Limb (tissue), 2 donors: Measurements from ENCODE around the gene SYNE3.

Experiments
- DNase-seq, 2 donors: peaks; one replicate each; pipeline ENCODE4 v3.0.0-alpha.2; 2016; ENCODE audit errors: extremely low spot score in 2 of 2

Gene SYNE3

GRCh38 chr14:95526483-95527386, 10.3 kb upstream of the SYNE3 start:
- no peak for DNase-seq

- DNase-seq = no peak
Observed at GRCh38 chr14:95525999-95526398, 9.5 kb upstream of the SYNE3 start.

DNA sequence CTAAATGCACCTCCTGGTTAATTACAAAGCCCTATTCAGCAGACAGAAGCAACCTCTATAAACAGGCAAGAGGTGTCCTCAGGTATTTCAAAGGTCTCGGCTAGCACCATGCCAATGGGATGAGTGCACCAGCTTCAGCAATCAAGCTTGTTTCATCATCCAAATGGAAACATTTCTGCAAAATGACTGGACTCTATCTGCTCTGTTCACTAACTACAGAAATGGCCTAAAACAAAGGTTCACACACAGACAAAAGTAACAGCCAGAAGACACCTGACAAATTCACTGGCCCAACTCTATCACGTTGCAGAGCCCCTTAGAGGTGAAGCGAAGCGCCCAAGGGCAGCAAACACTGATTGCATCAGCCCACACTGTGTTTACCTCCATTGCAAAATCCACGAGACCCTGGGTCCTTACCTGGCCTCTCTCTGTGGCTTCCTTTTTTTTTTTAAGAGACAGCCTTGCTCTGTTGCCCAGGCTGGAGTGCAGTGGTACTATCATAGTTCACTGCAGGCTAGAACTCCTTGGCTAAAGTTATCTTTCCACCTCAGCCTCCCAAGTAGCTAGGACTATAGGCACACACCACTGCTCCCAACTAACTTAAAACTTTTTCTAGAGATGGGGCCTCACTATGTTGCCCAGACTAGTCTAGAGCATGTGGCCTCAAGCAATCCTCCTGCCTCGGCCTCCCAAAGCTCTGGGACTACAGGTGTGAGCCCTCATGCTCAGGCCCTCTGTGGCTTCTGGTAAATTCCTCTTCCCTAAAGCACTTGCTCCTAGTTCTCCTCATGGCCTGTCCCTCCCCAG, 8.5 kb upstream of the SYNE3 start:
- DNase-seq = no peak

DNA sequence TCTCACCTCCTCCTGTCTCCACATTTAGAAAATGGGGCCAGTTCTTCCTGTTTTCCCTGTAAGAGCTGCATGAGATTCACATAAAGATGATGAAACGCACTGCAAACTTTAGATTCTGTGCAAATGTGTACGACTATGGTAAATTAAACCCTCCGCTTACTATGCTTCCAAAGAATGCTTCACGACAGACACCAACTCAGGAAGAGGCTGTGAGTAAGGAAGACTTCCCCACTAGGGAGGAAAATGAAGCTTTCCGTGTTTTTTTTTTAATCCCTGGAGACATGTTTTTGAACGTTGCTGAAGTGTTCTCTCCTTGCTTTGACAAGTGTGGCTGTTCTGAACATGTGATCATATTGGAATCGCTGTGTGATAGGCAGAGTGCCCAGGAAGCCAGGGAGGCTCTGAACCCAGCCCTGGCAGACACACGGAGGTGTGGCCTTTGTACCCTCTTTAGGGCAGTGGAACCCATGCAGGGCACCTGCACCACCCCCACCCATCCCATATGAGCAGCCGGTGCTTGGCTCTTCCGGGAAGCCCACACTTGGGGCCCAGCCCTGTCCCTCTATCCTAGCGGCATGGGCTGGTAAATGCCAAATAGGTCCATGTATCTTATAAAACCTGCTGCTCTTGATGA, 7.5 kb upstream of the SYNE3 start:
- DNase-seq = no peak

GRCh38 chr14:95523051-95523814, 6.8 kb upstream of the SYNE3 start:
- no peak for DNase-seq

- no peak for DNase-seq
Observed at GRCh38 chr14:95522556-95522955, 6.1 kb upstream of the SYNE3 start.

DNA sequence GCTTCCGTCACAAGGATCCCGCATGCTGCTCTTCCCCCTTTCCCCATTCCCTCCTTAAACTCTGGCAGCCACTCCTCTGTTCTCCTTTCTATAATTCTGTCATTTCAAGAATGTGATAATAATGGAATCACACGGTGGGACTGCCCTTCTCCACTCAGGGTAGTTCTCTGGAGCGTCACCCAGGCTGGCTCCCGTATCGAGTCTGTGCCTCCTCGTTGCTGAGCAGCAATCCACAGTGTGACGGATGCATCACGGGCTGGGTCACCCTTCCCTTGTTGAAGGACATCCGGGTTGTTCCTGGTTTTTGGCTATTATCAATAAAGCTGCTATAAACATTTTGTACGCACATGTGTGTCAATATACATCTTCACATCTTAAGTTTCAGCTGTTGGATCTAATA, 5.7 kb upstream of the SYNE3 start:
- DNase-seq = peak in 1 of 2 donors; percentile 6

GRCh38 chr14:95521001-95521400, 4.6 kb upstream of the SYNE3 start:
- peak in 1 of 2 donors; percentile 11 for DNase-seq

- DNase-seq = peak in 1 of 2 donors; percentile 5
Observed at GRCh38 chr14:95520346-95520745, 3.9 kb upstream of the SYNE3 start.

- DNase-seq = peak in 1 of 2 donors; percentile 19
Observed at GRCh38 chr14:95519699-95520098, 3.2 kb upstream of the SYNE3 start.

DNA sequence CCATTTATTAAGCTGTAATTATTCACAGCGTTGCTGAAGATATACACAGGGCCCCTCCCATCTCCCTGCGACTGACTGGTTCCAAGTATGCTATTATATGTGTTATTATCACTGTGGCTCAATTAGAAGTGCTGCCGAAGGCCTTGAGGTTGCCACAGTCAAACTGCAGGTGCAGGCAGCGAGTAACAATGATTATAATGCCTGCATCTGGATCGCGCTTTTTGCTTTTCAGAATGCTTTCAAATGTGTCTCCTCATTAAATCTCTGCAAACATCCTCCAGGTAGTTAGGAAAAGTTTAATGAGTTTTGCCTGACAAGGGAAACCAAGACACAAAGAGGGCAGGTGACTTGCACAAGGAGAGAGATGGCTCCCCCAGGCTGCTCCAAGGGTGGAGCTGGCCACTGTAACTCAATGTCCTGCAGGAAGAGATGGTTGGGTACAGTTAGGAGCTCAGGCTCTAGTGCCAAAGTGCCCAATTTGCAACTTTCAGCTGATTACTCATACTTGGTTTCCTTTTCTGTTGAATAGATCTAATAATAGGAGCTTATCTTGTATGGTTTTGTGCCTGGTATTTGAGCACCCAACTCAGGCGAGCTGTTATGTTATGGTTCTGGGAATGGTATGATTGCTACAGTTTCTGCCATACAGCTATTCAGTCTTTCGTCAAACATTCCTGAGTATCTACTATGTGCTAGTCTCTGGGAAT, 1.7 kb upstream of the SYNE3 start:
- peak in 1 of 2 donors; percentile 12 for DNase-seq

- DNase-seq = peak in 1 of 2 donors; percentile 50
Observed at GRCh38 chr14:95515596-95516552, 576 bp downstream of the SYNE3 start.

GRCh38 chr14:95515080-95515489, 1.4 kb downstream of the SYNE3 start:
- DNase-seq = peak; percentile 61 to 79

DNA sequence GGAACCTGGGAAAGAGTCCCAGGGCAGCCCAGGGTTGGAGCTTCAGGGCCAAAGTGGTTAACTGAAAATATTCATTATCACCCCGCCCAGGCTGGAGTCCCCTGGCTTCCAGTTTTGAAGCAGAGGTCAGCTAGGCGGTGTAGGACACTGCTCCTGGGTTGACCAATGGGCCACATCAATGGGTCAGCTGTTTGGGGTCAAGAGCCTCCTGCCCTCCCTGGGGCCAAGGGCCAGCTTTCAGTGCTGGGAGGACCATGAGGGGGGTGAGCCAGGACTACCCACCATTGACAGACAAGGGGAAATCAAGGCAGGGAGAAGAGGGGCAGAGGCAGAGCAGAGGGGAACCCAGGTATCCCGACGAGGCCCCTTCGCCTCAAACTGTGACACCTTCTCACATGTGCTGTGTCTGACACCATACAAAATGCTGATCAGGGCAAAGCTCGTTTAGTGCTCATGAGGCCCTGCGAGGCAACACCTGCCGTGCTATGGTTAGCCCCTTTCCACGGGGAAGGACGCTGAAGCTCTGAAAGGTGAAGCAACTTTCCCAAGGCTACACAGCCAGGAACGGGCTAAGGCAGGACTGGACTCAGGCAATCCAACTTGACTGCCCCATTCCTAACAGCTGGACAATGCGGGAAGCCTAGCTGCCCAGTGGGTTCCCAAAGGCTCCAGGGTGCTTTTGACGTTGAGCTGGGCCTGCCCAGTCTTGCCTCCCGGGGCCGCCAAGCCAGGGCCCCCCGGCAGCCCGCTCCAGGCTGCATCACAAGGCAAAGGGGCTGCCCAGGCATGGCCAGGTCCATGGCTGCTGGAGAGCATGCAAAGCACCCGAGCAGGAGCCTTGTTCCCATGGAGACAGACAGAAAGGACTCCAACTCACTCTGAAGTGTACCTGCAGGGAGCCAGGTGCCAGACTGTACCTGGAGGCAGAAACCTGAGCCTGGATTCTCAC, 2.0 kb downstream of the SYNE3 start:
- peak in 1 of 2 donors; percentile 27 for DNase-seq

DNA sequence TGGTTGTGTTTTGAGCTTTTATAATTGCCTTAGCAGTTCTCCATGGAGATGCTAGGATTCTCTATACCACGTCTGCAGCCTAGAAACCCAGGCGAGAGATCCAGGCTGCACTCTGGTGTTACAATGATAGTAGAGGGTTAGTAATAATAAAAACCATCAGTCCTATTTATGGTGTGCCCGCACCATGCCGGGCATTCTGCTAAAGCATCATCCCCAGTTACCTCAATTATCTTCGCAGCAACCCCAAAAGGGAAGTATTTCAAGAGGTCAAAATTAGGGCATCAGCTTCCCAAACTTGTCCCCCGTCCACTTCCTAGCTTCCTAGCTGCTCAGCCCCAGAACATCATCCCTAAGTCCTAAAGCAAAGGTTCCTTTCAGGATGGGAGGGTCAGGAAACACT, 3.2 kb downstream of the SYNE3 start:
- DNase-seq = peak in 1 of 2 donors; percentile 9

- peak in 1 of 2 donors; percentile 14 for DNase-seq
Observed at GRCh38 chr14:95511687-95512086, 4.8 kb downstream of the SYNE3 start.

- peak in 1 of 2 donors; percentile 16 for DNase-seq
Observed at GRCh38 chr14:95510804-95511203, 5.6 kb downstream of the SYNE3 start.

DNA sequence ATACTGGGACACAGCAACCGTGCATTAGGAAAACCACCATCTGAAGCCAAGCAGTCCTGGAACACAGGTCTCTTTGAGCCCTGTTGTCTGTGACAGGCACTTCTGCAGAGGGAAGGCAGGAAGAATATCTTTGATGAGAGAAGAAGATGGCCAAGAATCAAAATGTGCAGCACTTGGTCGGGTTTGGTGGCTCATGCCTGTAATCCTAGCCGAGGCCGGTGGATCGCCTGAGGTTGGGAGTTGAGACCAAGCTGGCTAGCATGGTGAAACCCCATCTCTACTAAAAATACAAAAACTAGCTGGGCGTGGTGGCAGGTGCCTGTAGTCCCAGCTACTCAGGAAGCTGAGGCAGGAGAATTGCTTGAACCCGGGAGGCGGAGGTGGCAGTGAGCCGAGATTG, 6.1 kb downstream of the SYNE3 start:
- DNase-seq = peak in 1 of 2 donors; percentile 5
